ENCODE measurements around the gene NIPAL1.

DNA sequence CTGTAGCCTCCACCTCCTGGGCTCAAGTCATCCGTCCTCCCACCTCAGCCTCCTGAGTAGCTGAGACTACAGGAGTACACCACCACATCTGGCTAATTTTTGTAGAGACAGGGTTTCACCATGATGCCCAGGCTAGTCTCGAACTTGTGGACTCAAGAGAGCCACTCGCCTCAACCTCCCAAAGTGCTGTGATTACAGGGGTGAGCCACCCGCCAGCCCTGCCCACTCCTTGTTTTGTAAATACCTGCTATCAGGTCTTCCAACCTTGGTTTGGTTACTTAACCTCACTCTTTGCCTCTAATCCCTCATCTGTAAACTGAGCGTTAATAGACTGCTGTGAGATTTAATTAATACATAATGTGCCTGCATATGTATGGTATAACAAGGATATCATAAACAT, 894 bp upstream of the NIPAL1 start:
- TF ChIP-seq CTCF (conservative IDR thresholded peaks at IDR 0.05; ENCODE audit: low read depth, low read length) (no peak), EZH2 (IDR thresholded peaks at IDR 0.05; ENCODE audit: low read length, unreplicated experiment) (no peak), EZH2phosphoT487 (IDR thresholded peaks at IDR 0.05; ENCODE audit: borderline replicate concordance, low read length) (no peak)

Measured in PC-3 (cell line).